ENCODE measurements around the gene ACOT7. TPM values are rescaled to one million over a fixed set of nuclear protein-coding genes. Genes with fewer than 3 reads are reported as not detected.
A peak's percentile ranks its signal among the peaks of the same experiment; 100 is the strongest.

Gene ACOT7
- total RNA-seq, 1 experiment from 2014 or later: 165 TPM

GRCh38 chr1:6292102-6292501 is 101.5 kb downstream of the ACOT7 start:
- peaks cover 13% of the 10 kb centered on the region for H3F3A ChIP-seq (ENCODE audit: low read length, unreplicated experiment)
- ChIA-PET CTCF (no interaction called here), POLR2A (ENCODE audit: unreplicated experiment) (interaction anchor here (0.6 kb wide), 1 partner anchor 33 kb away, joined by 3 read pairs; no protein-coding TSS in a partner anchor)
- ATAC-seq: no peak
- H3K9ac ChIP-seq (ENCODE audit: low read length): no peak overlapping the region
- no peaks in the 10 kb centered on the region for H3K9me3 ChIP-seq (ENCODE audit: low read length)
- no peak overlapping the region for H3K4me3 ChIP-seq (ENCODE audit: low read length)
- peaks cover 32% of the 10 kb centered on the region for H3K4me1 ChIP-seq (ENCODE audit: insufficient read depth, low read length)
- peak overlapping the region; percentile 96 for H3K27ac ChIP-seq (ENCODE audit: low read length)
- H2AFZ ChIP-seq (ENCODE audit: low read length): no peak overlapping the region
- DNase-seq: no peak
- TF ChIP-seq EZH2 (IDR thresholded peaks at IDR 0.05; ENCODE audit: low read length, unreplicated experiment) (no peak), EZH2phosphoT487 (IDR thresholded peaks at IDR 0.05; ENCODE audit: borderline replicate concordance, low read length) (no peak)
- TF ChIP-seq, protein P1, sequence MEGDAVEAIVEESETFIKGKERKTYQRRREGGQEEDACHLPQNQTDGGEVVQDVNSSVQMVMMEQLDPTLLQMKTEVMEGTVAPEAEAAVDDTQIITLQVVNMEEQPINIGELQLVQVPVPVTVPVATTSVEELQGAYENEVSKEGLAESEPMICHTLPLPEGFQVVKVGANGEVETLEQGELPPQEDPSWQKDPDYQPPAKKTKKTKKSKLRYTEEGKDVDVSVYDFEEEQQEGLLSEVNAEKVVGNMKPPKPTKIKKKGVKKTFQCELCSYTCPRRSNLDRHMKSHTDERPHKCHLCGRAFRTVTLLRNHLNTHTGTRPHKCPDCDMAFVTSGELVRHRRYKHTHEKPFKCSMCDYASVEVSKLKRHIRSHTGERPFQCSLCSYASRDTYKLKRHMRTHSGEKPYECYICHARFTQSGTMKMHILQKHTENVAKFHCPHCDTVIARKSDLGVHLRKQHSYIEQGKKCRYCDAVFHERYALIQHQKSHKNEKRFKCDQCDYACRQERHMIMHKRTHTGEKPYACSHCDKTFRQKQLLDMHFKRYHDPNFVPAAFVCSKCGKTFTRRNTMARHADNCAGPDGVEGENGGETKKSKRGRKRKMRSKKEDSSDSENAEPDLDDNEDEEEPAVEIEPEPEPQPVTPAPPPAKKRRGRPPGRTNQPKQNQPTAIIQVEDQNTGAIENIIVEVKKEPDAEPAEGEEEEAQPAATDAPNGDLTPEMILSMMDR (conservative IDR thresholded peaks at IDR 0.05; ENCODE audit: low read depth, low read length): no peak
- H3K36me3 ChIP-seq (ENCODE audit: low read depth, low read length): peaks cover 6% of the 10 kb centered on the region
- H3K27me3 ChIP-seq (ENCODE audit: low read length): no peaks in the 10 kb centered on the region
- no TSS peak for BruUV-seq (replicated peaks)
- intact Hi-C loops (cut with micrococcal nuclease): no loop called here
- H4K20me1 ChIP-seq (ENCODE audit: low read length): no peaks in the 10 kb centered on the region
- H3K4me2 ChIP-seq (ENCODE audit: low read length): no peak overlapping the region
- peaks cover 8% of the 10 kb centered on the region for H3K79me2 ChIP-seq (ENCODE audit: low read length)
- H3K9me2 ChIP-seq (replicated peaks; ENCODE audit: low read length): no peaks in the 10 kb centered on the region

GRCh38 chr1:6288665-6289064 is 104.9 kb downstream of the ACOT7 start:
- POLR2A ChIA-PET (ENCODE audit: unreplicated experiment): no interaction called here
- no peaks in the 10 kb centered on the region for H3K27me3 ChIP-seq (ENCODE audit: low read length)
- BruUV-seq (replicated peaks): no TSS peak
- no peaks in the 10 kb centered on the region for H4K20me1 ChIP-seq (ENCODE audit: low read length)
- intact Hi-C loops (cut with micrococcal nuclease): no loop called here
- H3K27ac ChIP-seq (ENCODE audit: low read length): no peak overlapping the region
- peaks cover 3% of the 10 kb centered on the region for H3F3A ChIP-seq (ENCODE audit: low read length, unreplicated experiment)
- no peaks in the 10 kb centered on the region for H3K79me2 ChIP-seq (ENCODE audit: low read length)
- H3K36me3 ChIP-seq (ENCODE audit: low read depth, low read length): peaks cover 8% of the 10 kb centered on the region
- H3K9ac ChIP-seq (ENCODE audit: low read length): no peak overlapping the region
- DNase-seq (no peak), ATAC-seq (no peak)
- H3K4me3 ChIP-seq (ENCODE audit: low read length): no peak overlapping the region
- CTCF ChIA-PET: no interaction called here
- TF ChIP-seq, protein P1 (conservative IDR thresholded peaks at IDR 0.05; ENCODE audit: low read depth, low read length): no peak
- TF ChIP-seq EZH2 (IDR thresholded peaks at IDR 0.05; ENCODE audit: low read length, unreplicated experiment) (no peak), EZH2phosphoT487 (IDR thresholded peaks at IDR 0.05; ENCODE audit: borderline replicate concordance, low read length) (no peak)
- no peaks in the 10 kb centered on the region for H3K9me3 ChIP-seq (ENCODE audit: low read length)
- H3K4me1 ChIP-seq (ENCODE audit: insufficient read depth, low read length): peaks cover 8% of the 10 kb centered on the region
- no peak overlapping the region for H2AFZ ChIP-seq (ENCODE audit: low read length)
- no peak overlapping the region for H3K4me2 ChIP-seq (ENCODE audit: low read length)
- H3K9me2 ChIP-seq (replicated peaks; ENCODE audit: low read length): no peaks in the 10 kb centered on the region

DNA sequence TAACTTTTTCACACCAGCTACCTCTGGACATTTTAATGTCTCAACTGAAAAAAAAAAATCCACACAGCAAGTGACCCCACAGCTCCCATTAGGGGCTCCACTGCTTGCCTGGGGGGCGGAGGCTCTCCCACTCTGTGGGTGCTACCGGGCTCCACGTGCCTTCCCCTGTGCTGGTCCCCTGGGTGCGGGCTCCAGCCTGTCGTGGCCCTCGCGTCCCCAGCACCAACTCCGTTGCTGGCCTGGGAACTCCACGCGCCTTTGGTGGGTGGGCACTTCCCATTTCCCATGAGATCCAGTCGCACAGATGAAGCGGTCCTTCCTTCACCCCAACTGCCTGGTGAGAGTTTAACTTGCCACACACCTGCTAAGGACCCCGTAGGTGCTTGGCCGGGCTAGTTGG is 105.5 kb downstream of the ACOT7 start:
- no peaks in the 10 kb centered on the region for H3K27me3 ChIP-seq (ENCODE audit: low read length)
- ATAC-seq: no peak
- no peaks in the 10 kb centered on the region for H4K20me1 ChIP-seq (ENCODE audit: low read length)
- no TSS peak for BruUV-seq (replicated peaks)
- H3K36me3 ChIP-seq (ENCODE audit: low read depth, low read length): peaks cover 5% of the 10 kb centered on the region
- H3F3A ChIP-seq (ENCODE audit: low read length, unreplicated experiment): no peaks in the 10 kb centered on the region
- POLR2A ChIA-PET (ENCODE audit: unreplicated experiment): interaction anchor here (0.6 kb wide), 1 partner anchor 679 kb away, joined by 4 read pairs; no protein-coding TSS in a partner anchor
- DNase-seq: no peak
- no peaks in the 10 kb centered on the region for H3K79me2 ChIP-seq (ENCODE audit: low read length)
- no peak overlapping the region for H3K4me3 ChIP-seq (ENCODE audit: low read length)
- CTCF ChIA-PET: interaction anchor here (0.8 kb wide), 1 partner anchor 50 kb away, joined by 4 read pairs; no protein-coding TSS in a partner anchor
- H3K9ac ChIP-seq (ENCODE audit: low read length): no peak overlapping the region
- H3K4me2 ChIP-seq (ENCODE audit: low read length): no peak overlapping the region
- H3K27ac ChIP-seq (ENCODE audit: low read length): no peak overlapping the region
- no peaks in the 10 kb centered on the region for H3K9me2 ChIP-seq (replicated peaks; ENCODE audit: low read length)
- H2AFZ ChIP-seq (ENCODE audit: low read length): no peak overlapping the region
- TF ChIP-seq, protein P1 (conservative IDR thresholded peaks at IDR 0.05; ENCODE audit: low read depth, low read length): no peak
- TF ChIP-seq EZH2 (IDR thresholded peaks at IDR 0.05; ENCODE audit: low read length, unreplicated experiment) (no peak), EZH2phosphoT487 (IDR thresholded peaks at IDR 0.05; ENCODE audit: borderline replicate concordance, low read length) (no peak)
- H3K4me1 ChIP-seq (ENCODE audit: insufficient read depth, low read length): peaks cover 1% of the 10 kb centered on the region
- intact Hi-C loops (cut with micrococcal nuclease): no loop called here
- H3K9me3 ChIP-seq (ENCODE audit: low read length): no peaks in the 10 kb centered on the region

Measured in PC-3 (cell line).